ENCODE results near the gene SLC6A3. TPM values are rescaled to one million over a fixed set of nuclear protein-coding genes. Genes with fewer than 3 reads are reported as not detected.

Gene SLC6A3
- total RNA-seq, 2 donors from 2014 or later: 0.18 TPM; not detected in 1

DNA sequence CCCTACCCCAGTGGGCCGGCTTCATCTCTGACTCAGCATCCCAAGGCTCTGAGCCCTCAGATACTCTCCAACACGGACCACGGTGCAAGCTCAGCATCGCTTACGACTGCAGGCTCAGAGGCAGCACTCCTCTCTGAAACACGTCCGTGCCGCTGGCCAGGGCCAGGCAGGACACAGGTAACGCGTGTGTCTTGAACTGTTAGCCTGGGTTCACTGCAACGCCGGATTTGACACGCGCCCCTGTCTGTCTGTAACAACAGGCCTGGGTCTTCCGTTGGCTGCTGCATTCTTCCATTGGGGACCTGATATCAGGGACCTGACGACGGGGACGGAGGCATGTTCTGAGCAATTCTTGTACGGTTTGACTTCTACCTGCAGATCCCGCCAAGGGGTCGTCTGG lies 6.4 kb downstream of the SLC6A3 start:
- peaks cover 37% of the 10 kb centered on the region for H3K27me3 ChIP-seq (ENCODE audit: control insufficient read depth, insufficient read depth, low read length, poor library complexity, severe bottlenecking)
- peaks cover 50% of the 10 kb centered on the region for H3K27me3 Mint-ChIP-seq (ENCODE audit: insufficient read depth)
- no peak overlapping the region for H3K4me3 ChIP-seq (ENCODE audit: low read length)

DNA sequence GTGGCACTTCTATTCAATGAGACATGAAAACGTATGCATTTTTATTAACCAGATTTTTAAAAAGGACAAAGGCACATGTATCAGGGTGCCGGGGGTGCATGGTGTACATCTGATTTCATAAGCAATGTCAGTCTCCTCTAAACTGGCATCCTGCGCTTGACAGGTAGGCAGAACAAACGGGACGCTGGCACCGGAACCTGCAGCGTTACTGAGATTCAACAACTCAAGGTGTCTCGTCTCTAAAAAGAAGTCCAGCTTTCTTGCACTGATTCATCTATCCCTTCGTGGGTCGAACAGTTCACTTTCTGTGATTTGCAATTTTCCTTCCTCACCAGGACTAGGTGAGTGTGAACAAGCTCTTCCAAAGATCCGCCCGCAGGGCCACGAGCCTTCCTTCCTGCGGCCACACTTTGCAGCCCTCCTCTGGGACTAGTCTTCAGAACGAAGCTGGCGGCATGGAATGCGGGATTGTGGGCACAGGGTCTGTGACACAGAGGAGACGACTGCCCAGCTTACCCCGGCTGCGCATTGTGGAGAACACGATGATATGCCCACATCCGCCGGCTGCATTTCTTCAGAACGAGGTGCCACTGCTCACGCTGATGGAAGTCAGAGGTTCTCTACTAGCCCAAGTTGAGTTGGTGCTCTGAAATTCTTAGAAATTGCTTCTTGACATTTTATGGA lies 7.2 kb downstream of the SLC6A3 start:
- H3K9me3 ChIP-seq (ENCODE audit: control insufficient read depth, low read length): peaks cover 8% of the 10 kb centered on the region
- H3K4me1 ChIP-seq (ENCODE audit: control insufficient read depth, insufficient read depth, low read length): no peaks in the 10 kb centered on the region
- no peak overlapping the region for H3K4me3 ChIP-seq (ENCODE audit: low read length)
- no peak overlapping the region for H3K9ac ChIP-seq (ENCODE audit: extremely low read depth, low read length, poor library complexity, severe bottlenecking)
- Mint-ChIP-seq H3K4me3 (no peak overlapping the region), H3K9me3 (peaks cover 5% of the 10 kb centered on the region), H3K4me1 (peaks cover 2% of the 10 kb centered on the region), H3K27ac (no peak overlapping the region), H3K27me3 (ENCODE audit: insufficient read depth) (peaks cover 42% of the 10 kb centered on the region), H3K36me3 (ENCODE audit: low read depth) (no peaks in the 10 kb centered on the region)
- TF ChIP-seq, protein P1, sequence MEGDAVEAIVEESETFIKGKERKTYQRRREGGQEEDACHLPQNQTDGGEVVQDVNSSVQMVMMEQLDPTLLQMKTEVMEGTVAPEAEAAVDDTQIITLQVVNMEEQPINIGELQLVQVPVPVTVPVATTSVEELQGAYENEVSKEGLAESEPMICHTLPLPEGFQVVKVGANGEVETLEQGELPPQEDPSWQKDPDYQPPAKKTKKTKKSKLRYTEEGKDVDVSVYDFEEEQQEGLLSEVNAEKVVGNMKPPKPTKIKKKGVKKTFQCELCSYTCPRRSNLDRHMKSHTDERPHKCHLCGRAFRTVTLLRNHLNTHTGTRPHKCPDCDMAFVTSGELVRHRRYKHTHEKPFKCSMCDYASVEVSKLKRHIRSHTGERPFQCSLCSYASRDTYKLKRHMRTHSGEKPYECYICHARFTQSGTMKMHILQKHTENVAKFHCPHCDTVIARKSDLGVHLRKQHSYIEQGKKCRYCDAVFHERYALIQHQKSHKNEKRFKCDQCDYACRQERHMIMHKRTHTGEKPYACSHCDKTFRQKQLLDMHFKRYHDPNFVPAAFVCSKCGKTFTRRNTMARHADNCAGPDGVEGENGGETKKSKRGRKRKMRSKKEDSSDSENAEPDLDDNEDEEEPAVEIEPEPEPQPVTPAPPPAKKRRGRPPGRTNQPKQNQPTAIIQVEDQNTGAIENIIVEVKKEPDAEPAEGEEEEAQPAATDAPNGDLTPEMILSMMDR (conservative IDR thresholded peaks at IDR 0.05): no peak
- peaks cover 28% of the 10 kb centered on the region for H3K27me3 ChIP-seq (ENCODE audit: control insufficient read depth, insufficient read depth, low read length, poor library complexity, severe bottlenecking)
- H3K36me3 ChIP-seq (ENCODE audit: control insufficient read depth, insufficient read depth, low read length): no peaks in the 10 kb centered on the region
- 93% methylated on average over 24 to 25 of the region's 25 CpGs for WGBS, 2 experiments (ENCODE audit: insufficient coverage in 1 of 2, insufficient read length in 1 of 2)
- H3K27ac ChIP-seq (ENCODE audit: low read depth, low read length): no peak overlapping the region
- peak; percentile 27 for DNase-seq

More for the DNA sequence above, 6.4 kb downstream of the SLC6A3 start:
- Mint-ChIP-seq H3K36me3 (ENCODE audit: low read depth) (no peaks in the 10 kb centered on the region), H3K4me1 (peaks cover 2% of the 10 kb centered on the region), H3K27ac (no peak overlapping the region), H3K4me3 (no peak overlapping the region), H3K9me3 (no peaks in the 10 kb centered on the region)
- TF ChIP-seq, protein P1 (conservative IDR thresholded peaks at IDR 0.05): no peak
- 92% methylated on average over 13 to 21 of the region's 21 CpGs for WGBS, 2 experiments (ENCODE audit: insufficient coverage in 1 of 2, insufficient read length in 1 of 2)
- DNase-seq: peak; percentile 35
- peaks cover 8% of the 10 kb centered on the region for H3K9me3 ChIP-seq (ENCODE audit: control insufficient read depth, low read length)
- H3K36me3 ChIP-seq (ENCODE audit: control insufficient read depth, insufficient read depth, low read length): no peaks in the 10 kb centered on the region
- no peak overlapping the region for H3K27ac ChIP-seq (ENCODE audit: low read depth, low read length)
- no peak overlapping the region for H3K9ac ChIP-seq (ENCODE audit: extremely low read depth, low read length, poor library complexity, severe bottlenecking)
- no peaks in the 10 kb centered on the region for H3K4me1 ChIP-seq (ENCODE audit: control insufficient read depth, insufficient read depth, low read length)

DNA sequence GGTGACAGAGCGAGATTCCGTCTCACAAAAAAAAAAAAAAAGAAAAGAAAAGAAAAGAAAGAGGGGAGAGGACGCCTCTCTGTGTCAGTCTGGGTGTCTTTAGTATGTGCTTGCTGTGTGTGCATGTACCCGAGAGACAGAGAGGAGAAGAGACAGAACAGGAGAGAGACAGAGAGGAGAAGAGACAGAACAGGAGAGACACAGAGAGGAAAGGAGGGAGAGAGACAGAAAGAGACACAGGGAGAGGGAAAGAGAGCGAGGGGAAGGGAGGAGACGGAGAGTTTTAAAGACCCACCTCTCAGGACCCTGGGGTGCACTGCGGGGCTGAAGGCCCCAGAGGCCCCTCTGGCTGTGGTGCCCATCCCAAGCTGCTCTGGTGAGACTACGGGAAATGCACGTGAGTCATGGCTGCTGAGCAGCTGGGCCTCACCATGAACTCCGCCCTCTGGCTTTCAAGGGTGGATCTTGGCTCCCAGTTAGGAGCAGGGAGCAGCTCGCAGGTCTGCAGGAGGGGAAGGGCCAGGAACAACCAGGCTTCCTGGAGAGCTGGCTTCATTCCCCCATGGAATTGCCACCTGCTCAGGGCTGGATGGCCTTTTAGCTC lies 7.9 kb downstream of the SLC6A3 start:
- Histone ChIP-seq H3K9me3 (ENCODE audit: control insufficient read depth, low read length) (peaks cover 8% of the 10 kb centered on the region), H3K9ac (ENCODE audit: extremely low read depth, low read length, poor library complexity, severe bottlenecking) (no peak overlapping the region), H3K27ac (ENCODE audit: low read depth, low read length) (no peak overlapping the region), H3K36me3 (ENCODE audit: control insufficient read depth, insufficient read depth, low read length) (no peaks in the 10 kb centered on the region), H3K4me3 (ENCODE audit: low read length) (no peak overlapping the region), H3K27me3 (ENCODE audit: control insufficient read depth, insufficient read depth, low read length, poor library complexity, severe bottlenecking) (peaks cover 21% of the 10 kb centered on the region), H3K4me1 (ENCODE audit: control insufficient read depth, insufficient read depth, low read length) (no peaks in the 10 kb centered on the region)
- no peak overlapping the region for H3K27ac Mint-ChIP-seq
- peaks cover 35% of the 10 kb centered on the region for H3K27me3 Mint-ChIP-seq (ENCODE audit: insufficient read depth)
- H3K4me1 Mint-ChIP-seq: peaks cover 2% of the 10 kb centered on the region
- DNase-seq: peak; percentile 85
- H3K4me3 Mint-ChIP-seq: no peak overlapping the region
- H3K36me3 Mint-ChIP-seq (ENCODE audit: low read depth): no peaks in the 10 kb centered on the region
- H3K9me3 Mint-ChIP-seq: peaks cover 11% of the 10 kb centered on the region
- WGBS, 2 experiments (ENCODE audit: insufficient coverage in 1 of 2, insufficient read length in 1 of 2): 54 to 63% methylated on average over 8 to 11 of the region's 11 CpGs
- TF ChIP-seq, protein P1 (conservative IDR thresholded peaks at IDR 0.05): peak; percentile 46
